LNCAP (cell line): ENCODE results near the gene MAST4.

Source experiments
- CTCF ChIP-seq: fragments of 450-650 bp; IDR thresholded peaks from 2 replicates; pipeline ENCODE4 v1.5.1; 2017; ENCODE audit warnings: mild to moderate bottlenecking

The MAST4 gene

GRCh38 chr5:66856041-66856805, 260.0 kb downstream of the MAST4 start:
- TF ChIP-seq CTCF: no peak

- no peak for TF ChIP-seq CTCF
Measured at GRCh38 chr5:66859526-66859925, 263.3 kb downstream of the MAST4 start.

- no peak for TF ChIP-seq CTCF
Measured at GRCh38 chr5:66860199-66860975, 264.2 kb downstream of the MAST4 start.

GRCh38 chr5:66861402-66861801, 265.2 kb downstream of the MAST4 start:
- TF ChIP-seq CTCF: no peak

GRCh38 chr5:66862020-66862419, 265.8 kb downstream of the MAST4 start:
- no peak for TF ChIP-seq CTCF

- no peak for TF ChIP-seq CTCF
Measured at GRCh38 chr5:66863243-66864170, 267.3 kb downstream of the MAST4 start.

- TF ChIP-seq CTCF: peak; percentile 57
Measured at GRCh38 chr5:66864240-66864884, 268.2 kb downstream of the MAST4 start.
